ENCODE measurements around the gene MYOG. TPM values are rescaled to one million over a fixed set of nuclear protein-coding genes. Genes with fewer than 3 reads are reported as not detected.

The MYOG gene
- polyA plus RNA-seq, 1 donor (not counting 4 experiments of a cell fraction or from before 2014, with no cell fraction given): not detected

GRCh38 chr1:203097001-203097400, 11.2 kb upstream of the MYOG start:
- Histone ChIP-seq H3K36me3 (ENCODE audit: control insufficient read depth in 2 of 2, extremely low read depth in 1 of 2, insufficient read depth in 2 of 2, low read length in 2 of 2) (no peaks in the 10 kb centered on the region), H3K4me3 (ENCODE audit: control insufficient read depth in 2 of 3, extremely low read depth in 1 of 3, insufficient read depth in 2 of 3, low read depth in 1 of 3, low read length in 3 of 3) (no peak overlapping the region), H2AFZ (ENCODE audit: control insufficient read depth, low read length) (no peak overlapping the region), H3K27me3 (ENCODE audit: control insufficient read depth, extremely low read depth, insufficient read depth, low read length) (peaks cover 4% of the 10 kb centered on the region), H3K27ac (ENCODE audit: control insufficient read depth, insufficient read depth, low read length) (no peak overlapping the region), H3K9ac (ENCODE audit: control insufficient read depth, extremely low read depth, insufficient read depth, low read length) (no peak overlapping the region), H4K20me1 (ENCODE audit: control insufficient read depth, extremely low read depth, insufficient read depth, low read length) (no peaks in the 10 kb centered on the region), H3K4me2 (ENCODE audit: control insufficient read depth, extremely low read depth, insufficient read depth, low read depth, low read length) (no peak overlapping the region), H3K4me1 (ENCODE audit: control insufficient read depth, extremely low read depth, insufficient read depth, low read length) (peaks cover 20% of the 10 kb centered on the region), H3K9me1 (ENCODE audit: control insufficient read depth, extremely low read depth, insufficient read depth, low read length) (no peaks in the 10 kb centered on the region), H3K79me2 (ENCODE audit: control insufficient read depth, insufficient read depth, low read length) (no peaks in the 10 kb centered on the region), H3K9me3 (ENCODE audit: control insufficient read depth, low read depth, low read length) (no peaks in the 10 kb centered on the region)
- TF ChIP-seq EZH2 (IDR thresholded peaks at IDR 0.05; ENCODE audit: low read length) (no peak), CTCF (optimal IDR thresholded peaks at IDR 0.05 in 1 of 3, IDR thresholded peaks at IDR 0.05 in 1 of 3, conservative IDR thresholded peaks at IDR 0.05 in 1 of 3; ENCODE audit: extremely low read depth in 1 of 3, insufficient read depth in 2 of 3, low read length in 3 of 3) (no peak)
- DNase-seq (ENCODE audit: low read depth, low spot score) (no peak), FAIRE-seq (no peak)
- dilution Hi-C loops (cut with MboI; ENCODE audit: extremely low pct_ligation_motif_present, low sequenced_read_pairs): no loop called here

GRCh38 chr1:203096566-203096965, 10.8 kb upstream of the MYOG start:
- Histone ChIP-seq H3K27me3 (ENCODE audit: control insufficient read depth, extremely low read depth, insufficient read depth, low read length) (peaks cover 4% of the 10 kb centered on the region), H3K9me3 (ENCODE audit: control insufficient read depth, low read depth, low read length) (no peaks in the 10 kb centered on the region), H3K4me2 (ENCODE audit: control insufficient read depth, extremely low read depth, insufficient read depth, low read depth, low read length) (no peak overlapping the region), H4K20me1 (ENCODE audit: control insufficient read depth, extremely low read depth, insufficient read depth, low read length) (no peaks in the 10 kb centered on the region), H3K9me1 (ENCODE audit: control insufficient read depth, extremely low read depth, insufficient read depth, low read length) (no peaks in the 10 kb centered on the region), H3K79me2 (ENCODE audit: control insufficient read depth, insufficient read depth, low read length) (no peaks in the 10 kb centered on the region), H3K9ac (ENCODE audit: control insufficient read depth, extremely low read depth, insufficient read depth, low read length) (no peak overlapping the region), H3K4me3 (ENCODE audit: control insufficient read depth in 2 of 3, extremely low read depth in 1 of 3, insufficient read depth in 2 of 3, low read depth in 1 of 3, low read length in 3 of 3) (no peak overlapping the region), H2AFZ (ENCODE audit: control insufficient read depth, low read length) (no peak overlapping the region), H3K27ac (ENCODE audit: control insufficient read depth, insufficient read depth, low read length) (no peak overlapping the region), H3K4me1 (ENCODE audit: control insufficient read depth, extremely low read depth, insufficient read depth, low read length) (peaks cover 24% of the 10 kb centered on the region), H3K36me3 (ENCODE audit: control insufficient read depth in 2 of 2, extremely low read depth in 1 of 2, insufficient read depth in 2 of 2, low read length in 2 of 2) (no peaks in the 10 kb centered on the region)
- FAIRE-seq: no peak
- no peak for DNase-seq (ENCODE audit: low read depth, low spot score)
- dilution Hi-C loops (cut with MboI; ENCODE audit: extremely low pct_ligation_motif_present, low sequenced_read_pairs): no loop called here
- TF ChIP-seq EZH2 (IDR thresholded peaks at IDR 0.05; ENCODE audit: low read length) (no peak), CTCF (optimal IDR thresholded peaks at IDR 0.05 in 1 of 3, IDR thresholded peaks at IDR 0.05 in 1 of 3, conservative IDR thresholded peaks at IDR 0.05 in 1 of 3; ENCODE audit: extremely low read depth in 1 of 3, insufficient read depth in 2 of 3, low read length in 3 of 3) (no peak)
